RWPE2 (cell line): ENCODE measurements around the gene IL17RB.
A peak's percentile ranks its signal among the peaks of the same experiment; 100 is the strongest.

Experiments
- ATAC-seq: fragments of 200-7000 bp; cut with Tn5 transposase; 3 replicates; pipeline ENCODE4 v1.9.1; 2021; ENCODE audit warnings: low read depth
- DNase-seq: peaks from one replicate; pipeline ENCODE4 v3.0.0-alpha.2; 2020; ENCODE audit warnings: low spot score
- H3K27ac ChIP-seq: fragments of 450-650 bp; 2 replicates; pipeline ENCODE4 v1.5.1; 2017; ENCODE audit warnings: mild to moderate bottlenecking; ENCODE audit not compliant: poor library complexity, severe bottlenecking
- H3K27me3 ChIP-seq: fragments of 250-450 bp; sonication (Bioruptor Pico); 2 replicates; pipeline ENCODE4 v1.5.1; 2021; ENCODE audit warnings: mild to moderate bottlenecking, moderate library complexity; ENCODE audit not compliant: insufficient read depth, poor library complexity, severe bottlenecking
- H3K36me3 ChIP-seq: fragments of 250-450 bp; sonication (Bioruptor Pico); 2 replicates; pipeline ENCODE4 v1.5.1; 2020; ENCODE audit warnings: low read depth, mild to moderate bottlenecking, moderate library complexity
- H3K4me1 ChIP-seq: fragments of 250-450 bp; sonication (Bioruptor Pico); 2 replicates; pipeline ENCODE4 v1.5.1; 2021; ENCODE audit warnings: mild to moderate bottlenecking, moderate library complexity; ENCODE audit not compliant: insufficient read depth, poor library complexity, severe bottlenecking
- H3K4me3 ChIP-seq: fragments of 250-450 bp; sonication (Bioruptor Pico); 2 replicates; pipeline ENCODE4 v1.5.1; 2021; ENCODE audit warnings: mild to moderate bottlenecking, moderate library complexity; ENCODE audit not compliant: severe bottlenecking
- H3K9me3 ChIP-seq: fragments of 250-450 bp; sonication (Bioruptor Pico); 2 replicates; pipeline ENCODE4 v1.5.1; 2021; ENCODE audit warnings: mild to moderate bottlenecking, moderate library complexity; ENCODE audit not compliant: severe bottlenecking
- TF ChIP-seq, protein P1 (sequence below): fragments of 450-650 bp; IDR thresholded peaks from one replicate; pipeline ENCODE4 v1.5.1; 2017; ENCODE audit warnings: mild to moderate bottlenecking, moderate library complexity; ENCODE audit not compliant: poor library complexity, severe bottlenecking

The IL17RB gene

DNA sequence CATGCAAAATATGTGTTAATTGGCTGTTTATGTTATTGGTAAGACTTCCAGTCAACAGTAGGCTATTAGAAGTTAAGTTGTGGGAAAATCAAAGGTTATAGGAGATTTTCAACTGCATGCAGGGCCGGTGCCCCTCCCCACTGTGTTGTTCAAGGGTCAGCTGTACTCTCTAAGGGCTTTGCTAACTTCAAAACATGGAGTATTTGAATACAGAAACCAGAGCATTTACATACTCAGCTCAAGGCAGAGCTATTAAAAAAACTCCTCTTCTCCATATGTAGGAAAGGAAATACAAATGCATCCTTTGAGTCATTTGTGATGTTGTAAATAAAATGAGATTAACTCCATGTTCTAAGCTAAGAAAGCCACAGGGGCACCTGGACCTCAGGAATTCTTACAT is 16.8 kb downstream of the IL17RB start:
- H3K36me3 ChIP-seq = 0 out of 2 replicates have a peak, but pooled peaks cover 16% of the 10 kb centered on the region
- ATAC-seq = no peak
- TF ChIP-seq, protein P1, sequence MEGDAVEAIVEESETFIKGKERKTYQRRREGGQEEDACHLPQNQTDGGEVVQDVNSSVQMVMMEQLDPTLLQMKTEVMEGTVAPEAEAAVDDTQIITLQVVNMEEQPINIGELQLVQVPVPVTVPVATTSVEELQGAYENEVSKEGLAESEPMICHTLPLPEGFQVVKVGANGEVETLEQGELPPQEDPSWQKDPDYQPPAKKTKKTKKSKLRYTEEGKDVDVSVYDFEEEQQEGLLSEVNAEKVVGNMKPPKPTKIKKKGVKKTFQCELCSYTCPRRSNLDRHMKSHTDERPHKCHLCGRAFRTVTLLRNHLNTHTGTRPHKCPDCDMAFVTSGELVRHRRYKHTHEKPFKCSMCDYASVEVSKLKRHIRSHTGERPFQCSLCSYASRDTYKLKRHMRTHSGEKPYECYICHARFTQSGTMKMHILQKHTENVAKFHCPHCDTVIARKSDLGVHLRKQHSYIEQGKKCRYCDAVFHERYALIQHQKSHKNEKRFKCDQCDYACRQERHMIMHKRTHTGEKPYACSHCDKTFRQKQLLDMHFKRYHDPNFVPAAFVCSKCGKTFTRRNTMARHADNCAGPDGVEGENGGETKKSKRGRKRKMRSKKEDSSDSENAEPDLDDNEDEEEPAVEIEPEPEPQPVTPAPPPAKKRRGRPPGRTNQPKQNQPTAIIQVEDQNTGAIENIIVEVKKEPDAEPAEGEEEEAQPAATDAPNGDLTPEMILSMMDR = no peak

DNA sequence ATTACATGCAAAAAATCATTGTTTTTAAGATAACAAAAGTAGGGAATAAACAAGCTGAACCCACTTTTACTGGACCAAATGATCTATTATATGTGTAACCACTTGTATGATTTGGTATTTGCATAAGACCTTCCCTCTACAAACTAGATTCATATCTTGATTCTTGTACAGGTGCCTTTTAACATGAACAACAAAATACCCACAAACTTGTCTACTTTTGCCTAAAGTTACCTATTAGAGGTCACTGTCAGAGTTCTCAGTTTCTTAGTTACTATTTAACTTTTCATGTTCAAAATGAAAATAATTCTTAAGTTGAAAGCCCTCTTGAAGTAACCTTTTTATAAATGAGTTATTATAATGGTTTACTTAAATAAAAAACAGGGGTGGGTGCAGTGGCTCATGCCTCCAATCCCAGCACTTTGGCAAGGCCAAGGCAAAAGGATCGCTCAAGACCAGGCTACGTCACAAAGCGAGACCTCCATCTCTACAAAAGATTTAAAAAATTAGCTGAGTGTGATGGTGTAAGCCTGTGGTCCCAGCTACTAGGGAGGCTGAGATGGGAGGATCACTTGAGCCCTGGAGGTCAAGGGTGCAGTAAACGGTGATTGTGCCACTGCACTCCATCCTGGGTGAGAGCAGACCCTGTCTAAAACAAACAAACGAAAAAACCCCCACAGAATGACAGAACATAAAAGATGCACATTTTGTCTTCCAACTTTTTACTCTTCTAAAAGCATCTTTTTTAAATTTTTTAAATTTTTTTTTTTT is 19.5 kb downstream of the IL17RB start:
- no peak for DNase-seq
- TF ChIP-seq, protein P1 = no peak
- no peak overlapping the region for H3K27ac ChIP-seq
- H3K4me3 ChIP-seq = no peak overlapping the region
- H3K36me3 ChIP-seq = peaks cover 33% of the 10 kb centered on the region; the same call in 1 of the 2 replicates
- no peaks in the 10 kb centered on the region for H3K27me3 ChIP-seq
- no peaks in the 10 kb centered on the region for H3K9me3 ChIP-seq
- H3K4me1 ChIP-seq = no peaks in the 10 kb centered on the region
- no peak for ATAC-seq

More for the DNA sequence above, 16.8 kb downstream of the IL17RB start:
- no peak for DNase-seq
- no peaks in the 10 kb centered on the region for H3K4me1 ChIP-seq
- H3K27me3 ChIP-seq = no peaks in the 10 kb centered on the region
- H3K27ac ChIP-seq = no peak overlapping the region
- H3K9me3 ChIP-seq = no peaks in the 10 kb centered on the region
- H3K4me3 ChIP-seq = no peak overlapping the region

DNA sequence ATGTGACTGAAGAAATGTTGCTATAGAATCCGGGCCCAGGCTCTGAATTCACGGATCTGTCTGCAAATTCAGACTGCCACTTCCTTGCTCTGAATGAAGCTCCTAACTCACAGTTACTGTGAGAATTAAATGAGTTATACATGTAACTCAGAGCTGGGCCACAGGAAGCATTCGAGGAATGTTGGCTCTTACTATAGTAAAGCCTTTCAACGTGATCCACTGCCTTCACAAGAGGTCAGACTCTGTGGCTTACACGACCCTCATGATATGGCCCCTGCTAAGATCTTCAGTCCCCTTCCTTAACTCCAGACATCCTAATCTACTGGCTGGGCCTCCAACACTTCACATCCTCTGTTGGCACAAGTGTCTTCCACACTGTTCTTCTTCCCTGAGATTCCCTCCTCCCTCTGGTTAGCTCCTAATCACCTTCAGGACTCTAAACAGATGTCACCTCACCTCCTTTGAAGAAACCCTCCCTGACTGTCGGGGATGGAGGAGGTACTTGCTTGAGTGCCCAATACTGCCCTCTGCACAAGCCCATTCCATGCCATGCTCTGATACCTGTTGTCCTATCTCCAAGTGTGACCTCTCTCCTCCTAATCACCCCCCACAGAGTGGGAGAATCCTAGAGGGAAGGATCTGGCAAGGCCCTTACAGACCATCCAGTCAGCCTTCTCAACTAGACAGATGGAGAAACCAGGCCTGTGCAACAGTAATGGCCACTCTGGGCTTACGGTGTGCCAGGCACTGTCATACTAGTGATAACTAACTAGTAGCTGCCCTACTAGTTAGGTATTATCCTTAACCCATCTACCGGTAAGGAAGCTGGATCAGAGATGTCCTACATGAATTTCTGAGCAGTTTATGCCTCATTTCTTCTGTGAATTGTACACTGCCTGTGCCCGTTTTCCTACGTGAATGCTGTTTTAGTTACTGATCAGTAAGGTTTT is 34.3 kb downstream of the IL17RB start:
- TF ChIP-seq, protein P1 = no peak
- H3K9me3 ChIP-seq = no peaks in the 10 kb centered on the region
- ATAC-seq = no peak; the same call in 2 of the 3 replicates
- H3K4me3 ChIP-seq = peak overlapping the region; percentile 76
- H3K27me3 ChIP-seq = no peaks in the 10 kb centered on the region
- H3K4me1 ChIP-seq = no peaks in the 10 kb centered on the region
- no peak for DNase-seq
- peaks cover 59% of the 10 kb centered on the region for H3K36me3 ChIP-seq
- no peak overlapping the region for H3K27ac ChIP-seq

DNA sequence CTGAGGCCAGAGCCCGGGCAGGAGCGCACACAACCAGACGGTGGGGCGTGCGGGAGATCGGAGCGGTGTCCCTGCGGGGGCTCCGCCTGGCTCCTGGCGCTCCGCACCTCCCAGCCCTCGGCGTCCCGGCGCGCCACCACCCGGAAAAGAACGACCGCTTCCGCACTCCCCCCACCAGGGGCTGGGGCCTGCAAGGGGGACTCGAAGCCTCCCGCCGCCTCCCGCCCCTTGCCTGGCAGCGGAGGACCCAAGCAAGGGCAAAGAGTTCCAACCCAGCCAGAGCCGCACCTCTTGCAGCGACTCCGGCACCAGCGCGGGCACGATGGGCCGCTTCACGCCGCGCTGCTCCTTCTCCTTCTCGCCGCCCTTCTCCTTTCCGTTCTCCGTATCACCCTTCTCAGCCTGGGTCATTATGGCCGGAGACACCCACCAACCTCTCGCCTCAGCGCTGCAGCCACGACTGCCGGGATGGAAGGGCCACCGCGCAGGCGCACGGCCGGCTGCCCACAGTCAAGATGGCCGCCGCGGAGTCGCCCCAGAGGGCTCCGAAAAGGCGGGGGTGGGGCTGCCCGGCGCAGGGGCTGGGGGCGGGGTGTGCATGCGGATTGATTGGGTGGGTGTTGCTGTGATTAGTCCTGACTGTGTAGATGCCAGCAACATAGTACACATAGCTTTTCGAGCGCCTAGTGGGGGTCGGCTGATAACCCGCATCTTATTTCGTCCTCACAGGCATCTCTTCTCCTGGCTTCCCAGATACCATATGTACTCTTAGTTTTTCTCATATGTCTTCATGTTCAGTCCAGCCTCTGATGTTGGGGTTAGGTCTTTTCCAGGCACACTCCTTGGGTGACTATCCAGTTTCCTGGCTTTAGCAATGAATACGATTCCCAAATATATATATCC is 35.6 kb downstream of the IL17RB start, which contains the start of gene ACTR8:
Gene ACTR8 (minus strand): TSS at position 462 of the 903 bp plus-strand sequence. CDS start 51 bp downstream, at position 411.
- TF ChIP-seq, protein P1 = peak; percentile 32
- Histone ChIP-seq H3K27ac (peak within 1 kb of the TSS; percentile 52), H3K36me3 (peaks cover 58% of the 10 kb centered on the region), H3K9me3 (no peaks in the 10 kb centered on the region), H3K27me3 (no peaks in the 10 kb centered on the region), H3K4me1 (no peaks in the 10 kb centered on the region), H3K4me3 (peak within 1 kb of the TSS; percentile 76)
- DNase-seq (peak; percentile 75), ATAC-seq (peak; percentile 89)
